Measurements from ENCODE around the gene TLR8.
"Not testable (repeated sequence)": the region's sequence is repeated elsewhere in the genome, so short reads cannot be mapped to it uniquely, and the experiment has no call there.

The TLR8 gene

GRCh38 chrX:12899506-12899905 is 6.9 kb upstream of the TLR8 start:
- DNase-seq = no peak

GRCh38 chrX:12901486-12901885 is 4.9 kb upstream of the TLR8 start:
- DNase-seq = peak; percentile 68

DNA sequence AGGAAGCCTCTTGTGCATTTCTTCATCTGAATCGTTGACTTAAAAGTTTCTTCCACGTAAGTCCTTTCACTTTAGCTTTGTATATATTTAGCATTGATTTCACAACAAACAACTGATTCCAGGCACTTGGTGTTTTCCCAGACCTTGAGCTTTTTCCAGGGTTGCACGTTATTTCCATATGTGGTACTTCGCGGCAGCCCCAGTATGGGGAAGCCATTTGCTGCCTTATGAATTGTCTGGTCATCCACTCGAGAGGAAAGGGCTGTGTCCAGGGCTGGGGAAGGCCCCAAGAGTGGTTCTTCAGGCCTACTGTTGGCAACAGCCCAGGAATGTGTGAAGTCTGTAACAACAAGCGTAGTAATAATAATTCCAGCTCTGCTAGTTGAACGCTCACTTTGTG is 2.8 kb upstream of the TLR8 start:
- no peak for DNase-seq

DNA sequence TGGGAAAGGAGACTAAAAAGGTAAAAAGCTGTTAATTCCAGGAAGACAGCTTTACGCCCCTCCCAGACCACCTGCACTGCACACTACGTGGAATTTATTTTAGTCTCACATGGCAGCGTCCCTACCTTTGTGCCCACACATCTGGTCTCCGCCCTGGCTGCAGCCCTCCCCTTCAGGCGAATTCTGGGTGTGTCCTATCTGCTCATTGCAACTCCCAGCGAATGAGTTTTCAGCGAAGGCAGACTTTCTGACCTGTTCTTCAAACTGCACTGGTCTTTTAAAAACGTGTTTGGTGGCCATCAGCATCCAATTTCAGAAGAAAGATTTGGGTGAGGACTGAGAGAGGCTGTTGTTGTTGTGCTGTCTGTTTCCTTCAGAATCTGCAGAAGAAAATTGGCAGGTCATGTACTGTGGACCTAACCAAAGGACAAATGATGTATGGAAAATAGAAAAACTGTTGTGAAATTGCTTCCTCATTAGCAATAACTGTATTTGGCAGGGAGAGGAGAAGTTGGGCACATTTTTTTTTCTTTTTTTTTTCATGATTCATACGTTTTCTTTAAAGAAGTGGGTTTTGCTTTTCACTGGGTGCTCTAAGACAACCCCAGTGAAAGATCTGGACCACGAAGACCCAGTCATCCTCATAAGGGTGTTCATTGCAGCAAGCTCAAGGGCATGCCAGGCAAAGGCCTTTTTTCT is 4.2 kb downstream of the TLR8 start:
- peak; percentile 8 for DNase-seq

DNA sequence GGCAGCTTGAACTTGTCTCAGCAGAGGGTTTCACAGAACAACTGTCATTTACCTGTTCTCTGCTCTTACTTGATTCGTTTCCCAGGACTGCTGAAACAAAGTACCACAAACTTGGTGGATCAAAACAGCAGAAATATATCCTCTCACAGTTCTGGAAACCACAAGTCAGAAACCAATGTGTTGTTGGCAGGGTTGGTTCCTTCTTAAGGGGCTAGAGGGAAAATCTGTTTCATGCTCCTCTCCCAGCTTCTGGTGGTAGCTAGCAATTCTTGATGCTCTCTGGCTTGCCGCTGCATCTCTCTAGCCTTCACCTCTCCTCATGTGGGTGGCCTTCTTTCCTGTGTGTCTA is 4.7 kb downstream of the TLR8 start:
- DNase-seq = no peak

- no peak for DNase-seq
Measured at GRCh38 chrX:12912791-12913482, 6.5 kb downstream of the TLR8 start.

- DNase-seq = no peak
Measured at GRCh38 chrX:12917753-12918152, 11.3 kb downstream of the TLR8 start.

DNA sequence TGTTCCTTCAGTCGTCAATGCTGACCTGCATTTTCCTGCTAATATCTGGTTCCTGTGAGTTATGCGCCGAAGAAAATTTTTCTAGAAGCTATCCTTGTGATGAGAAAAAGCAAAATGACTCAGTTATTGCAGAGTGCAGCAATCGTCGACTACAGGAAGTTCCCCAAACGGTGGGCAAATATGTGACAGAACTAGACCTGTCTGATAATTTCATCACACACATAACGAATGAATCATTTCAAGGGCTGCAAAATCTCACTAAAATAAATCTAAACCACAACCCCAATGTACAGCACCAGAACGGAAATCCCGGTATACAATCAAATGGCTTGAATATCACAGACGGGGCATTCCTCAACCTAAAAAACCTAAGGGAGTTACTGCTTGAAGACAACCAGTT is 12.6 kb downstream of the TLR8 start:
- no peak for DNase-seq

DNA sequence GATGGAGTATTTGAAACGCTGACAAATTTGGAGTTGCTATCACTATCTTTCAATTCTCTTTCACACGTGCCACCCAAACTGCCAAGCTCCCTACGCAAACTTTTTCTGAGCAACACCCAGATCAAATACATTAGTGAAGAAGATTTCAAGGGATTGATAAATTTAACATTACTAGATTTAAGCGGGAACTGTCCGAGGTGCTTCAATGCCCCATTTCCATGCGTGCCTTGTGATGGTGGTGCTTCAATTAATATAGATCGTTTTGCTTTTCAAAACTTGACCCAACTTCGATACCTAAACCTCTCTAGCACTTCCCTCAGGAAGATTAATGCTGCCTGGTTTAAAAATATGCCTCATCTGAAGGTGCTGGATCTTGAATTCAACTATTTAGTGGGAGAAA is 13.2 kb downstream of the TLR8 start:
- DNase-seq = no peak

GRCh38 chrX:12920990-12921389 is 14.6 kb downstream of the TLR8 start:
- no peak for DNase-seq

GRCh38 chrX:12921886-12922598 is 15.6 kb downstream of the TLR8 start:
- no peak for DNase-seq

GRCh38 chrX:12922599-12922919 is 16.1 kb downstream of the TLR8 start:
- no peak for DNase-seq

DNA sequence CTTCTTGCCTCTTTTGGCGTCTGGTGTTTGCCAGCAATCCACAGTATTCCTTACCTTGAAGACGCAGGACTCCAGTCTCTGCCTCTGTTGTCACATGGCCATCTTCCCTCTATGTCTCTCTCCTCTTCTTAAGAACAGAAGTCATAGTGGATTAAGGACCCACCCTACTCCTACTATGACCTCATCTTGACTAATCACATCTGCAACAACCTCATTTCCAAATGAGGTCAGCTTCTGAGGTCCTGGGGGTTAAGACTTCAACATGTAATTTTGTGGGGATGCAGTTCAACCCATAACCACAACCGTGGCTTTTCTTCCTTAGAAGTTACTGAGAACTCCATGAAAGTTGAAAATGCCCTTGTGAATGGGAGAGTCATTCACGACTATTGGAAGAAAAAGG is 23.3 kb downstream of the TLR8 start:
- no peak for DNase-seq

- DNase-seq = no peak
Measured at GRCh38 chrX:12930150-12930549, 23.7 kb downstream of the TLR8 start.

GRCh38 chrX:12932244-12932643 is 25.8 kb downstream of the TLR8 start:
- no peak for DNase-seq

DNA sequence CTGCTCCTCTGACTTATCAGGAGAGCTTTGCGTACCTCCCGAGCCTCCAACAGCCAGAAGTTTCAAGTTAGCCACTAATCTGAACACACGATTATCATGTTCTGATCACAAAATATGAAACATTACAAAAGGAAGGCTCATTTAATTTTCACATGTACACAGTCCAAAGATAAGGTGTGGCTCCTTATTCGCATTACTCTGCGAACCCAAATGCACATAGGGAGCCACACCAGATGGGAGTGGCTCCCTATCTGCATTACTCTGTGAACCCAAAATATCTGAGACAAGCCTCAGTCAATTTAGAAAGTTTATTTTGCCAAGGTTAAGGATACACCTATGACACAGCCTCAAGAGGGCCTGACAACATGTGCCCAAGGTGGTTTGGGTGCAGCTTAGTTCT is 28.4 kb downstream of the TLR8 start:
- no peak for DNase-seq

GRCh38 chrX:12936947-12937346 is 30.5 kb downstream of the TLR8 start:
- no peak for DNase-seq

DNA sequence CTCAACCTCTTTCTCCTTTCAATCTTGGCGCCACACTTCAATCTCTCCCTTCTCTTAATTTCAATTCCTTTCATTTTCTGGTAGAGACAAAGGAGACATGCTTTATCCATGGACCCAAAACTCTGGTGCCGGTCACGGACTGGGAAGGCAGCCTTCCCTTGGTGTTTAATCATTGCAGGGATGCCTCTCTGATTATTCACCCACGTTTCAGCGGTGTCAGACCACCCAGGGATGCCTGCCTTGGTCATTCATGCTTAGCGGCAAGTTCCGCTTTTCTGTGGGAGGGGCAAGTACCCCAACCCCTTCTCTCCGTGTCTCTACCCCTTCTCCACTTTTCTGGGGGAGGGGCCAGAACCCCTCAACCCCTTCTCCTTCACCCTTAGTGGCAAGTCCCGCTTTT is 34.1 kb downstream of the TLR8 start:
- not testable (repeated sequence) for DNase-seq

GRCh38 chrX:12943592-12943991 is 37.2 kb downstream of the TLR8 start:
- not testable (repeated sequence) for DNase-seq

DNA sequence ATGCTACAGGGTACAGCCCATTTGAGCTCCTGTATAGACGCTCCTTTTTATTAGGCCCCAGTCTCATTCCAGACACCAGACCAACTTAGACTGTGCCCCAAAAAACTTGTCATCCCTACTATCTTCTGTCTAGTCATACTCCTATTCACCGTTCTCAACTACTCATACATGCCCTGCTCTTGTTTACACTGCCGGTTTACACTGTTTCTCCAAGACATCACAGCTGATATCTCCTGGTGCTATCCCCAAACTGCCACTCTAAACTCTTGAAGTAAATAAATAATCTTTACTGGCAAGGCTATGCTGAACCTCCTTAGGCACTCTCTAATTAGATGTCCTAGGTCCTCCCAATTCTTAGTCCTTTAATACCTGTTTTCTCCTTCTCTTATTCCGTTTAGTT is 38.0 kb downstream of the TLR8 start:
- DNase-seq = not testable (repeated sequence)

DNA sequence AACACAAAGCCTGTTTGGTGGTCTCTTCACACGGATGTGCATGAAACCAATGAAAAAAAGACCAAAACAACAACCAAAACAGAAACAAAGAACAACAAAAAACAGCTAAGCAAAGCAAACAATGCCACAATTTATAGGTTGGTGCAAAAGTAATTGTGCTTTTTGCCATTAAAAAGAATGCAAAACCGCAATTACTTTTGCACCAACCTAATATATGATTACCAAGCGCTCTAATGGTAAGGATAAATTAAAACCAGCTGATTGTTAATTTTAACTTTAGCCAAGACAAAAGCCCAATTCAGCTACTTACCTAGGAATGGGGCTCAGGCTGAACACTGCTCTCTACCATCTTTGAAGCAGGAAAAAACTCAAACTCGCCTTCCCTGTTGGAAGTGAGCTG is 39.1 kb downstream of the TLR8 start:
- no peak for DNase-seq

- DNase-seq = no peak
Measured at GRCh38 chrX:12946406-12946805, 40.0 kb downstream of the TLR8 start.

GRCh38 chrX:12946838-12947544 is 40.6 kb downstream of the TLR8 start:
- DNase-seq = peak; percentile 86
